GM12864 (cell line): ENCODE results near the gene PMP22.

Experiments
- DNase-seq: peaks from one replicate; pipeline ENCODE4 v3.0.0-alpha.2; 2011; ENCODE audit warnings: low read depth
- H3K4me3 ChIP-seq: 2 replicates; pipeline ENCODE4 v1.5.1; 2011; ENCODE audit warnings: mild to moderate bottlenecking, low read depth, low read length, control low read depth
- TF ChIP-seq, protein P1 (sequence below): IDR thresholded peaks from 2 replicates; pipeline ENCODE4 v1.5.1; 2011; ENCODE audit warnings: low read depth, mild to moderate bottlenecking, moderate library complexity, low read length, control low read depth, inconsistent platforms; ENCODE audit errors: missing control alignments

PMP22 gene

DNA sequence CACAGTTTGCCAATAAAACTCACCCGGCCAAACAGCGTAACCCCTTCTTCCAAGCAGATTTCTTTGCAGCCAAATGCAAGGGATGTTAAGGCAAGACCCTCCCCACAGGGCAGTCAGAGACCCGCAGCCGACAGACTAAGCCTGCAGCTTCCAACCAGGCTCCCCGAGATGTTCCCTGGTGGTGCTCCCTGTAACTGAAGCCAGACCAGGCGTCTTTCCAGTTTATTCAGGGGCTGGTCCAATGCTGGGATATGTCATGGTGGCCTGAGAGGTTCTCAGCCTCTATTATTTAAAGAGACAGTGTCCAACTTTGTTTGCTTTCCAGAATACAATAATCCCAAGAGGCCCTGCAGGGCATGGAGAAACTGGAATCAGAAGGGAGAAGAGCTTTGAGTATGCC lies at the start of gene PMP22:
Gene PMP22, minus strand, starts transcription at position 196 of the 400 bp plus-strand sequence. CDS start 4,599 bp downstream, outside the sequence.
- H3K4me3 ChIP-seq: no peak within 1 kb of the TSS
- DNase-seq: no peak
- TF ChIP-seq, protein P1, sequence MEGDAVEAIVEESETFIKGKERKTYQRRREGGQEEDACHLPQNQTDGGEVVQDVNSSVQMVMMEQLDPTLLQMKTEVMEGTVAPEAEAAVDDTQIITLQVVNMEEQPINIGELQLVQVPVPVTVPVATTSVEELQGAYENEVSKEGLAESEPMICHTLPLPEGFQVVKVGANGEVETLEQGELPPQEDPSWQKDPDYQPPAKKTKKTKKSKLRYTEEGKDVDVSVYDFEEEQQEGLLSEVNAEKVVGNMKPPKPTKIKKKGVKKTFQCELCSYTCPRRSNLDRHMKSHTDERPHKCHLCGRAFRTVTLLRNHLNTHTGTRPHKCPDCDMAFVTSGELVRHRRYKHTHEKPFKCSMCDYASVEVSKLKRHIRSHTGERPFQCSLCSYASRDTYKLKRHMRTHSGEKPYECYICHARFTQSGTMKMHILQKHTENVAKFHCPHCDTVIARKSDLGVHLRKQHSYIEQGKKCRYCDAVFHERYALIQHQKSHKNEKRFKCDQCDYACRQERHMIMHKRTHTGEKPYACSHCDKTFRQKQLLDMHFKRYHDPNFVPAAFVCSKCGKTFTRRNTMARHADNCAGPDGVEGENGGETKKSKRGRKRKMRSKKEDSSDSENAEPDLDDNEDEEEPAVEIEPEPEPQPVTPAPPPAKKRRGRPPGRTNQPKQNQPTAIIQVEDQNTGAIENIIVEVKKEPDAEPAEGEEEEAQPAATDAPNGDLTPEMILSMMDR: no peak

DNA sequence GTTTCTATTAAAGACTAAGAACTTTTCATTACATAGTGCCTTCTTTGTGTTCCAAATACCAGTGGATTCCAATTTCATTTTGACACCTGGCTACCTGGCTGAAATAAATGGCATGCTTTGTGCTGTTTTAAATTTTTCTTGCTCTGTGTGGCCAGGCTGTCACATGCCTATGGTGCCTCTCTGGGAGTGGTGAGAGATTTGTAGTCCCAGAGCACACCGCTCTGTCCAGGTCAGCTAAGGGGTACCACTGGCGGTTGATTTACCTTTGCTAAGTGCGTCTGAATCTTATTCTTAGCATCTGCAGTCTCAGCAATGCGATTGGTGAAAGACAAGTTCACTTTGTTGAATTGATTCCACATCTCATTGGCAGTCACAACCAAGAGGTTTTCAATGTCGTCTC lies 46.9 kb upstream of the PMP22 start:
- H3K4me3 ChIP-seq: no peak overlapping the region
- no peak for DNase-seq
- TF ChIP-seq, protein P1: no peak

DNA sequence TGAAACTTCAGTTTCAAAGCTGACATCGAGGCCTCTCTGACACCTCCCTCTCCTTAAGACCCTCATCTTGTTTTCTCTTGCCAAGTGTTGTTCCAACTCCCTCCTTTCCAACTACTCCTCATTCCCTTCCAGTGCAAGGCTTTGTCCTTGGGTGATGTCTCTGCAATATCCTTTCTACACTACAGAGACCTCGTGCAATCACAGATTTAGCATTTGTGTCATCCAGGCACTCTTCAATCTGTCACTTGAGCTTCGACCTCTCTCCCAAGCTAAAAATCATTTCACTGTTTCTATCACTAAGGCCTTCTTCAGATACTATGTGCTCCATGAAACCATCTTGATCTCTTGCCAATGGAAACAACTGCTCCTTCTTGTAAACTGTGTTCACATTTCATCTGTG lies 44.7 kb upstream of the PMP22 start:
- no peak for DNase-seq
- TF ChIP-seq, protein P1: no peak
- H3K4me3 ChIP-seq: no peak overlapping the region

- H3K4me3 ChIP-seq: no peak overlapping the region
- TF ChIP-seq, protein P1: no peak
- DNase-seq: no peak
These were observed 44.1 kb upstream of the PMP22 start for GRCh38 chr17:15309236-15309635.

- TF ChIP-seq, protein P1: no peak
- no peak for DNase-seq
These were observed 43.6 kb upstream of the PMP22 start for GRCh38 chr17:15308758-15309157.

GRCh38 chr17:15307710-15308111 lies 42.6 kb upstream of the PMP22 start:
- TF ChIP-seq, protein P1: no peak
- no peak for DNase-seq
- H3K4me3 ChIP-seq: no peak overlapping the region

More at GRCh38 chr17:15308758-15309157, 43.6 kb upstream of the PMP22 start:
- H3K4me3 ChIP-seq: no peak overlapping the region

DNA sequence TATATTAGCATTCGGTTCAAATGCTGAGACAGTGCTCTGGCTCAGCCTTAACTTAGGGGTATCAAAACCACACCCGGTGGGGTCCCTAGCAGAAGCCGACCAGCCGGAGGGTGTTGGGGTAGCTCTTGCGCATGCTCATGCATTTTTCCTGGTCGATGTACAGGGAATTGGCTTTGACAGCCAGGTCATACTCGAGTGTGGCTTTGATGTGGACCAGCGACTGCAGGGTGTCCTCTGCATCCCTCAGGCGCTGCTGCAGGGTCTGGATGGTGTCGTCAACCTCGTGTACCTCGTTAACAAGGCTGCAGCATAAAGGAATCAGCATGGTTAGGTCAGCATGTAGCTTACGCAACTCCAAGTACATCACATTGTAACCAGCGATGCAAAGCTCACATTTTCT lies 38.7 kb upstream of the PMP22 start:
- no peak for DNase-seq
- no peak overlapping the region for H3K4me3 ChIP-seq
- TF ChIP-seq, protein P1: no peak
